ENCODE data around the gene ADNP. TPM values are rescaled to one million over a fixed set of nuclear protein-coding genes. Genes with fewer than 3 reads are reported as not detected.

The ADNP gene
- total RNA-seq, 3 donors from 2014 or later (not counting 1 experiment from before 2014, with no cell fraction given): 56.8 to 75.8 (median 66.8) TPM

GRCh38 chr20:50933589-50933988 is 2.4 kb upstream of the ADNP start:
- no peak overlapping the region for H3K4me3 Mint-ChIP-seq
- H3K36me3 ChIP-seq (ENCODE audit: control insufficient read depth, insufficient read depth, low read length): peaks cover 28% of the 10 kb centered on the region
- ATAC-seq (no peak), DNase-seq (no peak)
- no peaks in the 10 kb centered on the region for H3K27me3 Mint-ChIP-seq (ENCODE audit: low read depth in 2 of 2)
- peaks cover 15% of the 10 kb centered on the region in 2 donors for H3K4me1 Mint-ChIP-seq
- peak overlapping the region in 1 of 2 donors; percentile 98 for H3K27ac Mint-ChIP-seq
- no peak overlapping the region for H3K27ac ChIP-seq (ENCODE audit: low read length)
- H3K27me3 ChIP-seq (ENCODE audit: control insufficient read depth, insufficient read depth, low read length): no peaks in the 10 kb centered on the region
- H3K4me1 ChIP-seq (ENCODE audit: control insufficient read depth, insufficient read depth, low read length): peaks cover 16% of the 10 kb centered on the region
- no peak overlapping the region for H3K4me3 ChIP-seq (ENCODE audit: low read length)
- no peaks in the 10 kb centered on the region for H3K9me3 Mint-ChIP-seq
- TF ChIP-seq CTCF (IDR thresholded peaks at IDR 0.05): no peak
- H3K36me3 Mint-ChIP-seq: no peaks in the 10 kb centered on the region
- intact Hi-C loops (cut with micrococcal nuclease): no loop called here
- H3K9me3 ChIP-seq (ENCODE audit: control insufficient read depth, insufficient read depth, low read length): no peaks in the 10 kb centered on the region
- 100% methylated on average over 1 of the region's 1 CpG for WGBS (ENCODE audit: insufficient coverage)

DNA sequence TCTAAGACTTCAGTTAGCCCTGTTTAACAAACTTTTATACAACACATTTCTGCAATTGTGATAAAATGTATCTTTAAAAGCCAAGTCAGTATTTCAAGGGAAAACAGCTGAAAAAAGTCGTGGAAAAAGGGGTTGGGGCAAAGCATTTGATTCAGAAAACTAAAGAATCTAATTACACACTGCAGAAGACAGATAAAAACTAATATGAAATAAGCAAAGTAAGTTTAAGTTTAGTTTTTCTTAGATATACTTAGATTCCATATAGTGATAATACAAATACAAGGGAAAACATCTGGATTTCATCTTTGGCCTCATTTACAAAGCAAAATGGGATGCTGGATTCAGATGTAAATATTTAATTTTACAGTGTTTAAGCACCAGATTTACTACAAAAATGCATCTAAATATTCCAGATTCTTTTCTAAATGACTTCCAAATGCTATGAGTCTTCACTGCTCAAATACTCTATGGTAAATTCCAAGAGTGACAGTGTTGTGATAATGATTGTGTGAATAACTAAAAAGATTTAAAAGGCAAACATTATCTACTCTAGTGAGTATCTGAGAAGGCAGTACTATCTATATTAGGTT is 1.5 kb upstream of the ADNP start:
- WGBS (ENCODE audit: insufficient coverage): no CpG with 5 or more reads among the region's 1 CpG
- Histone ChIP-seq H3K27ac (ENCODE audit: low read length) (no peak overlapping the region), H3K9me3 (ENCODE audit: control insufficient read depth, insufficient read depth, low read length) (no peaks in the 10 kb centered on the region), H3K4me3 (ENCODE audit: low read length) (no peak overlapping the region), H3K36me3 (ENCODE audit: control insufficient read depth, insufficient read depth, low read length) (peaks cover 31% of the 10 kb centered on the region), H3K4me1 (ENCODE audit: control insufficient read depth, insufficient read depth, low read length) (peaks cover 20% of the 10 kb centered on the region), H3K27me3 (ENCODE audit: control insufficient read depth, insufficient read depth, low read length) (no peaks in the 10 kb centered on the region)
- Mint-ChIP-seq H3K27me3 (ENCODE audit: low read depth in 2 of 2) (no peaks in the 10 kb centered on the region), H3K27ac (peak overlapping the region; percentile 90 to 98), H3K9me3 (no peaks in the 10 kb centered on the region), H3K36me3 (no peaks in the 10 kb centered on the region), H3K4me3 (peak overlapping the region; percentile 84), H3K4me1 (peaks cover 22 to 23% of the 10 kb centered on the region in 2 donors)
- no peak for ATAC-seq
- DNase-seq: no peak
- intact Hi-C loops (cut with micrococcal nuclease): no loop called here
- TF ChIP-seq CTCF (IDR thresholded peaks at IDR 0.05): no peak

- no peaks in the 10 kb centered on the region for H3K36me3 Mint-ChIP-seq
- H3K9me3 ChIP-seq (ENCODE audit: control insufficient read depth, insufficient read depth, low read length): no peaks in the 10 kb centered on the region
- H3K27me3 Mint-ChIP-seq (ENCODE audit: low read depth in 2 of 2): no peaks in the 10 kb centered on the region
- no peaks in the 10 kb centered on the region for H3K27me3 ChIP-seq (ENCODE audit: control insufficient read depth, insufficient read depth, low read length)
- peaks cover 35% of the 10 kb centered on the region for H3K36me3 ChIP-seq (ENCODE audit: control insufficient read depth, insufficient read depth, low read length)
- ATAC-seq (no peak), DNase-seq (no peak)
- H3K4me3 ChIP-seq (ENCODE audit: low read length): peak overlapping the region; percentile 92
- WGBS (ENCODE audit: insufficient coverage): 61% methylated on average over 6 of the region's 6 CpGs
- H3K27ac Mint-ChIP-seq: peak overlapping the region; percentile 90 to 98
- peaks cover 28 to 31% of the 10 kb centered on the region in 2 donors for H3K4me1 Mint-ChIP-seq
- H3K4me3 Mint-ChIP-seq: peak overlapping the region; percentile 84
- TF ChIP-seq CTCF (IDR thresholded peaks at IDR 0.05): no peak
- intact Hi-C loops (cut with micrococcal nuclease): no loop called here
- H3K4me1 ChIP-seq (ENCODE audit: control insufficient read depth, insufficient read depth, low read length): peaks cover 20% of the 10 kb centered on the region
- peak overlapping the region; percentile 100 for H3K27ac ChIP-seq (ENCODE audit: low read length)
- no peaks in the 10 kb centered on the region for H3K9me3 Mint-ChIP-seq
Observed at GRCh38 chr20:50932016-50932485, 814 bp upstream of the ADNP start.

DNA sequence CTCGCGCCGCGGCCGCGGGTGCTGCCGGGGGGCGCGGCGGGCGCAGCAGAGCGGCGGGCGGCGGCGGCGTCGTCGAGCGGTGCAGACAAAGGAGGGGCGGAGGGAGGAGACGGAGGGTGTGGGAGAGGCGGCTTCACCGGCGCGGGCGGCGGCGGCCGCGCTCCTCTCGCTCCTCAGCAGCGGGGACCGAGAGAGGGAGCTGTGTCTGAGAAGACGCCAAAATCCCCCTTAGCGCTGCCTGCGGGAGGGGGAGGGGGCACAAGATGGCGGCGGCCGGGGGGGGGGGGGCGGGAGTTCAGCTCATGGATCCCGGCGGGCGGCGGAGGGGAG is 296 bp downstream of the ADNP start:
- Mint-ChIP-seq H3K27ac (peak overlapping the region; percentile 90 to 98), H3K4me1 (peaks cover 32 to 33% of the 10 kb centered on the region in 2 donors), H3K9me3 (no peaks in the 10 kb centered on the region), H3K27me3 (ENCODE audit: low read depth in 2 of 2) (no peaks in the 10 kb centered on the region), H3K36me3 (no peaks in the 10 kb centered on the region), H3K4me3 (peak overlapping the region; percentile 84)
- Histone ChIP-seq H3K4me3 (ENCODE audit: low read length) (peak overlapping the region; percentile 92), H3K4me1 (ENCODE audit: control insufficient read depth, insufficient read depth, low read length) (peaks cover 20% of the 10 kb centered on the region), H3K9me3 (ENCODE audit: control insufficient read depth, insufficient read depth, low read length) (no peaks in the 10 kb centered on the region), H3K27ac (ENCODE audit: low read length) (peak overlapping the region; percentile 100), H3K36me3 (ENCODE audit: control insufficient read depth, insufficient read depth, low read length) (peaks cover 36% of the 10 kb centered on the region), H3K27me3 (ENCODE audit: control insufficient read depth, insufficient read depth, low read length) (no peaks in the 10 kb centered on the region)
- intact Hi-C loops (cut with micrococcal nuclease): loop anchor here (1.0 kb wide), 1 partner anchor 27 kb away; the partner anchor contains the start of genes DPM1 and MOCS3
- 0% methylated on average over 37 of the region's 45 CpGs for WGBS (ENCODE audit: insufficient coverage)
- peak; percentile 42 to 67 (median 57) for ATAC-seq
- DNase-seq: peak in 1 of 2 donors; percentile 92
- no peak for TF ChIP-seq CTCF (IDR thresholded peaks at IDR 0.05)

All from natural killer cell (primary cell).